Mucosa of descending colon (tissue), 3 donors: ENCODE results near the gene ZNF579. TPM values are rescaled to one million over a fixed set of nuclear protein-coding genes. Genes with fewer than 3 reads are reported as not detected.

Experiments used
- ATAC-seq: fragments of 200-7000 bp; cut with Tn5 transposase; one replicate; pipeline ENCODE4 v1.9.1; 2020; ENCODE audit warnings: mild to moderate bottlenecking, moderate library complexity
- DNase-seq, 3 donors: peaks; one replicate each; pipeline ENCODE4 v3.0.0-alpha.2; 2020
- H3K36me3 ChIP-seq: fragments of 200-600 bp; one replicate; pipeline ENCODE4 v1.8.0; 2021; ENCODE audit warnings: low read depth, mild to moderate bottlenecking
- H3K4me1 ChIP-seq: fragments of 200-600 bp; one replicate; pipeline ENCODE4 v1.8.0; 2021; ENCODE audit warnings: low read depth, mild to moderate bottlenecking
- H3K4me3 ChIP-seq: fragments of 200-600 bp; one replicate; pipeline ENCODE4 v1.8.0; 2021; ENCODE audit warnings: mild to moderate bottlenecking
- H3K9me3 ChIP-seq: fragments of 200-600 bp; one replicate; pipeline ENCODE4 v1.8.0; 2021; ENCODE audit warnings: mild to moderate bottlenecking
- intact Hi-C, 2 donors: fragments of 100-400 bp; cut with DNase I in 1 of 2; cut with micrococcal nuclease in 1 of 2; formaldehyde crosslinking; loops; one replicate each; pipeline versions ENCODE4 v1.11.0 to v1.11.1; 2022; cut with DNase I, micrococcal nuclease
- total RNA-seq, 3 donors: library from RNA; stranded (reverse); fragmentation: NEBNext Ultra II Directional in 2 of 3; extraction: Animal tissue kit (Norgen Biotek cat#: 25700) in 2 of 3; gene quantifications; one replicate each; pipeline versions ENCODE4 v1.2.1 to v1.2.4, GENCODE V29; 2021 to 2023
- TF ChIP-seq, protein P1 (sequence below): fragments of 200-600 bp; IDR thresholded peaks from one replicate; pipeline ENCODE4 v1.8.0; 2022; ENCODE audit warnings: antibody characterized with exemption, mild to moderate bottlenecking
- donor health status: DM: no; HTN: no; CAD: no; lungs with moderate emphysema.
- donor health status: DM: no; HTN: no; CAD: no.
- donor health status: DM: no; HTN: yes; CAD: no.

ZNF579 gene
- total RNA-seq, 3 donors from 2014 or later: 6.2 to 13.6 (median 7.2) TPM

DNA sequence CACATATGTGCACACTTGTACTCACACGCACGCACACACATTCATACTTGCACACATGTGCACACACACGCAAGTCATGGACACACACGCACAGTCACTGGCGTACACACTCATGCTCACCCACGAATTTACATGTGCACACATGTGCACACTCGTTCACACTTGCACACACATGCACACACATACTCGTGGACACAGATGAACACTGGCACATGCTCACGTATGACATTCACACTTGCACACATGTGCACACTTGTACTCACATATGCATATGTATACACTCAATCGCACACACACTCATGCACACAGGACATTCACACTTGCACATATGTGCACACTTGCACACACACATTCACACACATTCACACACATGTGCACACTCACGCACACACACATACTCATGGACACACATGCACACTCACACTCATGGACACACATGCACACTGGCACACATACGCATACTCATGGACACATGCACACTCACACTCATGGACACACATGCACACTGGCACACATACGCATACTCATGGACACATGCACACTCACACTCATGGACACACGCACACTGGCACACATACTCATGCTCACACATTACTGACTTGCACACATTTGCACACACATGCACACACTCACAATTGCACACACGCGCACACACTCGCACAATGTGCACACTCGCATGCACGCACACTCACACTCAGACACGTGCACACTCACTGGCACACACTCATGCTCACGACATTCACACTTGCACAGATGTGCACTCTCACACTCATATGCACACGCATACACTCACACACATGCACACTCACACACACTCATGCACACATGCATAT lies 53.2 kb downstream of the ZNF579 start:
- H3K36me3 ChIP-seq: no peaks in the 10 kb centered on the region
- ATAC-seq (no peak), DNase-seq (no peak)
- intact Hi-C loops: no loop called here
- TF ChIP-seq, protein P1, sequence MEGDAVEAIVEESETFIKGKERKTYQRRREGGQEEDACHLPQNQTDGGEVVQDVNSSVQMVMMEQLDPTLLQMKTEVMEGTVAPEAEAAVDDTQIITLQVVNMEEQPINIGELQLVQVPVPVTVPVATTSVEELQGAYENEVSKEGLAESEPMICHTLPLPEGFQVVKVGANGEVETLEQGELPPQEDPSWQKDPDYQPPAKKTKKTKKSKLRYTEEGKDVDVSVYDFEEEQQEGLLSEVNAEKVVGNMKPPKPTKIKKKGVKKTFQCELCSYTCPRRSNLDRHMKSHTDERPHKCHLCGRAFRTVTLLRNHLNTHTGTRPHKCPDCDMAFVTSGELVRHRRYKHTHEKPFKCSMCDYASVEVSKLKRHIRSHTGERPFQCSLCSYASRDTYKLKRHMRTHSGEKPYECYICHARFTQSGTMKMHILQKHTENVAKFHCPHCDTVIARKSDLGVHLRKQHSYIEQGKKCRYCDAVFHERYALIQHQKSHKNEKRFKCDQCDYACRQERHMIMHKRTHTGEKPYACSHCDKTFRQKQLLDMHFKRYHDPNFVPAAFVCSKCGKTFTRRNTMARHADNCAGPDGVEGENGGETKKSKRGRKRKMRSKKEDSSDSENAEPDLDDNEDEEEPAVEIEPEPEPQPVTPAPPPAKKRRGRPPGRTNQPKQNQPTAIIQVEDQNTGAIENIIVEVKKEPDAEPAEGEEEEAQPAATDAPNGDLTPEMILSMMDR: no peak
- no peaks in the 10 kb centered on the region for H3K4me1 ChIP-seq
- H3K4me3 ChIP-seq: no peak overlapping the region
- H3K9me3 ChIP-seq: no peaks in the 10 kb centered on the region

Other genes with a start within 250 kb of the ZNF579 start
- 10 to 100 TPM; 14.7 to 19.3 (median 16.5) TPM for gene KMT5C, start 241.0 kb downstream of the ZNF579 start, total RNA-seq
- gene COX6B2, start 226.1 kb downstream of the ZNF579 start, total RNA-seq: 10 to 100 TPM; 16.6 to 30.0 (median 17.2) TPM
- gene GARIN5B, start 217.6 kb downstream of the ZNF579 start, total RNA-seq: not detected
- under 1 TPM; 0.24 to 0.32 (median 0.29) TPM for gene IL11, start 210.4 kb downstream of the ZNF579 start, total RNA-seq
- gene TMEM190, start 204.0 kb downstream of the ZNF579 start, total RNA-seq: not detected
- 10 to 100 TPM; 31.4 to 84.2 (median 68.0) TPM for gene TMEM238, start 196.6 kb downstream of the ZNF579 start, total RNA-seq
- 1,000 to 10,000 TPM in 2 of 3 donors, 100 to 1,000 TPM in 1; 942 to 1,365 (median 1,241) TPM for gene RPL28, start 194.9 kb downstream of the ZNF579 start, total RNA-seq
- gene UBE2S, start 173.1 kb downstream of the ZNF579 start, total RNA-seq: 10 to 100 TPM; 14.0 to 41.6 (median 23.0) TPM
- under 1 TPM in 1 of 3 donors, not detected in 2; 0.35 TPM for gene SHISA7, start 137.5 kb downstream of the ZNF579 start, total RNA-seq
- 10 to 100 TPM; 65.8 to 88.4 (median 86.9) TPM for gene ISOC2, start 119.2 kb downstream of the ZNF579 start, total RNA-seq
- gene C19orf85, start 116.1 kb downstream of the ZNF579 start, total RNA-seq: not detected
- 10 to 100 TPM in 1 of 3 donors, 1 to 10 TPM in 2; 6.8 to 11.1 (median 7.9) TPM for gene ZNF628, start 104.2 kb downstream of the ZNF579 start, total RNA-seq
- gene NAT14, start 95.7 kb downstream of the ZNF579 start, total RNA-seq: 10 to 100 TPM in 1 of 3 donors, 1 to 10 TPM in 2; 3.9 to 21.7 (median 5.5) TPM
- gene SSC5D, start 92.4 kb downstream of the ZNF579 start, total RNA-seq: 10 to 100 TPM in 1 of 3 donors, 1 to 10 TPM in 2; 2.6 to 35.0 (median 4.0) TPM
- gene SBK2, start 43.7 kb downstream of the ZNF579 start, total RNA-seq: not detected
- under 1 TPM in 2 of 3 donors, not detected in 1; 0.34 to 0.54 TPM for gene SBK3, start 35.3 kb downstream of the ZNF579 start, total RNA-seq
- 10 to 100 TPM; 15.7 to 20.3 (median 20.0) TPM for gene FIZ1, start 18.7 kb upstream of the ZNF579 start, total RNA-seq
- 10 to 100 TPM; 25.5 to 27.1 (median 26.5) TPM for gene ZNF524, start 19.4 kb upstream of the ZNF579 start, total RNA-seq
- 10 to 100 TPM; 12.7 to 18.5 (median 13.2) TPM for gene ZNF865, start 24.8 kb upstream of the ZNF579 start, total RNA-seq
- 10 to 100 TPM in 2 of 3 donors, 1 to 10 TPM in 1; 8.7 to 13.8 (median 10.1) TPM for gene ZNF784, start 43.7 kb upstream of the ZNF579 start, total RNA-seq
- gene ZNF580, start 60.2 kb upstream of the ZNF579 start, total RNA-seq: 10 to 100 TPM; 29.6 to 46.0 (median 31.6) TPM
- 10 to 100 TPM; 15.2 to 22.5 (median 20.1) TPM for gene ZNF581, start 62.8 kb upstream of the ZNF579 start, total RNA-seq
- gene CCDC106, start 67.4 kb upstream of the ZNF579 start, total RNA-seq: 10 to 100 TPM in 1 of 3 donors, 1 to 10 TPM in 2; 5.5 to 14.8 (median 6.3) TPM
- gene U2AF2, start 74.2 kb upstream of the ZNF579 start, total RNA-seq: 100 to 1,000 TPM; 162 to 194 (median 163) TPM
- gene EPN1, start 94.4 kb upstream of the ZNF579 start, total RNA-seq: 100 to 1,000 TPM; 156 to 251 (median 192) TPM
- gene NLRP9, start 157.6 kb upstream of the ZNF579 start, total RNA-seq: not detected
- not detected for gene RFPL4A, start 178.2 kb upstream of the ZNF579 start, total RNA-seq
- under 1 TPM in 1 of 3 donors, not detected in 2; 0.35 TPM for gene RFPL4AL1, start 188.3 kb upstream of the ZNF579 start, total RNA-seq